ACC112 (cell line): ENCODE measurements around the gene MPPED1.

Experiments
- H2AFZ ChIP-seq: fragments of 200-600 bp; sonication (generic); one replicate; pipeline ENCODE4 v1.6.0; 2017; ENCODE audit warnings: antibody characterized with exemption, low read length; ENCODE audit not compliant: unreplicated experiment
- H3K27ac ChIP-seq: fragments of 200-600 bp; sonication (generic); 2 replicates; pipeline ENCODE4 v1.5.1; 2014; ENCODE audit warnings: low read depth, mild to moderate bottlenecking, antibody characterized with exemption, low read length, moderate library complexity
- H3K27me3 ChIP-seq: fragments of 200-600 bp; sonication (generic); 2 replicates; pipeline ENCODE4 v1.6.1; 2014; ENCODE audit warnings: mild to moderate bottlenecking, antibody characterized with exemption, low read length, moderate library complexity, mixed read lengths; ENCODE audit not compliant: insufficient read depth
- H3K36me3 ChIP-seq: fragments of 200-600 bp; sonication (generic); 2 replicates; pipeline ENCODE4 v1.6.1; 2016; ENCODE audit warnings: mild to moderate bottlenecking, antibody characterized with exemption, low read length, moderate library complexity, mixed read lengths; ENCODE audit not compliant: insufficient read depth
- H3K4me1 ChIP-seq: fragments of 200-600 bp; sonication (generic); one replicate; pipeline ENCODE4 v1.6.1; 2016; ENCODE audit warnings: low read length, mixed read lengths; ENCODE audit not compliant: insufficient read depth, unreplicated experiment, control insufficient read depth
- H3K4me3 ChIP-seq: fragments of 200-600 bp; sonication (generic); 2 replicates; pipeline ENCODE4 v1.5.1; 2014; ENCODE audit warnings: mild to moderate bottlenecking, low read depth, low read length
- H3K79me2 ChIP-seq: fragments of 200-600 bp; sonication (generic); one replicate; pipeline ENCODE4 v1.6.0; 2016; ENCODE audit warnings: low read length; ENCODE audit not compliant: control insufficient read depth, unreplicated experiment, insufficient read depth

The MPPED1 gene

GRCh38 chr22:43542681-43543521 lies 131.1 kb downstream of the MPPED1 start:
- H3K36me3 ChIP-seq, result no peaks in the 10 kb centered on the region
- no peak overlapping the region for H2AFZ ChIP-seq
- no peaks in the 10 kb centered on the region for H3K4me1 ChIP-seq
- no peak overlapping the region for H3K27ac ChIP-seq
- H3K79me2 ChIP-seq, result no peaks in the 10 kb centered on the region
- no peaks in the 10 kb centered on the region for H3K27me3 ChIP-seq
- no peak overlapping the region for H3K4me3 ChIP-seq

- no peak overlapping the region for H2AFZ ChIP-seq
- H3K27ac ChIP-seq, result no peak overlapping the region
- H3K4me1 ChIP-seq, result no peaks in the 10 kb centered on the region
- H3K4me3 ChIP-seq, result no peak overlapping the region
- H3K27me3 ChIP-seq, result no peaks in the 10 kb centered on the region
- no peaks in the 10 kb centered on the region for H3K79me2 ChIP-seq
- H3K36me3 ChIP-seq, result no peaks in the 10 kb centered on the region
Observed at GRCh38 chr22:43543522-43544288, 131.9 kb downstream of the MPPED1 start.

- Histone ChIP-seq H3K27me3 (no peaks in the 10 kb centered on the region), H3K36me3 (no peaks in the 10 kb centered on the region), H2AFZ (no peak overlapping the region), H3K4me3 (no peak overlapping the region), H3K4me1 (no peaks in the 10 kb centered on the region), H3K79me2 (no peaks in the 10 kb centered on the region), H3K27ac (no peak overlapping the region)
Observed at GRCh38 chr22:43544289-43544673, 132.5 kb downstream of the MPPED1 start.

GRCh38 chr22:43546186-43546585 lies 134.4 kb downstream of the MPPED1 start:
- H3K27me3 ChIP-seq, result no peaks in the 10 kb centered on the region
- H3K79me2 ChIP-seq, result no peaks in the 10 kb centered on the region
- no peak overlapping the region for H3K4me3 ChIP-seq
- no peak overlapping the region for H2AFZ ChIP-seq
- no peaks in the 10 kb centered on the region for H3K4me1 ChIP-seq
- no peak overlapping the region for H3K27ac ChIP-seq
- no peaks in the 10 kb centered on the region for H3K36me3 ChIP-seq

- H3K79me2 ChIP-seq, result no peaks in the 10 kb centered on the region
- H3K27me3 ChIP-seq, result no peaks in the 10 kb centered on the region
- no peaks in the 10 kb centered on the region for H3K4me1 ChIP-seq
- H3K36me3 ChIP-seq, result no peaks in the 10 kb centered on the region
- H2AFZ ChIP-seq, result no peak overlapping the region
- no peak overlapping the region for H3K27ac ChIP-seq
- H3K4me3 ChIP-seq, result no peak overlapping the region
Observed at GRCh38 chr22:43550024-43550620, 138.3 kb downstream of the MPPED1 start.

GRCh38 chr22:43550672-43551071 lies 138.9 kb downstream of the MPPED1 start:
- H3K36me3 ChIP-seq, result no peaks in the 10 kb centered on the region
- H2AFZ ChIP-seq, result no peak overlapping the region
- no peaks in the 10 kb centered on the region for H3K27me3 ChIP-seq
- H3K4me1 ChIP-seq, result no peaks in the 10 kb centered on the region
- no peaks in the 10 kb centered on the region for H3K79me2 ChIP-seq
- H3K27ac ChIP-seq, result no peak overlapping the region
- no peak overlapping the region for H3K4me3 ChIP-seq

GRCh38 chr22:43553451-43554258 lies 141.8 kb downstream of the MPPED1 start:
- no peaks in the 10 kb centered on the region for H3K4me1 ChIP-seq
- no peak overlapping the region for H2AFZ ChIP-seq
- H3K27ac ChIP-seq, result no peak overlapping the region
- no peak overlapping the region for H3K4me3 ChIP-seq
- H3K27me3 ChIP-seq, result no peaks in the 10 kb centered on the region
- no peaks in the 10 kb centered on the region for H3K36me3 ChIP-seq
- H3K79me2 ChIP-seq, result no peaks in the 10 kb centered on the region

- Histone ChIP-seq H3K27ac (no peak overlapping the region), H3K4me3 (no peak overlapping the region), H2AFZ (no peak overlapping the region), H3K27me3 (no peaks in the 10 kb centered on the region), H3K4me1 (no peaks in the 10 kb centered on the region), H3K36me3 (no peaks in the 10 kb centered on the region), H3K79me2 (no peaks in the 10 kb centered on the region)
Observed at GRCh38 chr22:43554259-43554636, 142.4 kb downstream of the MPPED1 start.

- Histone ChIP-seq H3K4me3 (no peak overlapping the region), H3K27me3 (no peaks in the 10 kb centered on the region), H3K79me2 (no peaks in the 10 kb centered on the region), H3K4me1 (no peaks in the 10 kb centered on the region), H2AFZ (no peak overlapping the region), H3K36me3 (no peaks in the 10 kb centered on the region), H3K27ac (no peak overlapping the region)
Observed at GRCh38 chr22:43554694-43555365, 143.0 kb downstream of the MPPED1 start.
